GM04504 (cell line): ENCODE measurements around the gene PRDM2.

Experiments
- DNase-seq: peaks from one replicate; pipeline ENCODE4 v3.0.0-alpha.2; 2012; ENCODE audit warnings: low read depth

Gene PRDM2

GRCh38 chr1:13813398-13814012 is 113.5 kb downstream of the PRDM2 start:
- no peak for DNase-seq

- no peak for DNase-seq
Observed at GRCh38 chr1:13814131-13814530, 114.1 kb downstream of the PRDM2 start.

- DNase-seq = no peak
Observed at GRCh38 chr1:13816016-13816760, 116.2 kb downstream of the PRDM2 start.

GRCh38 chr1:13817906-13818305 is 117.9 kb downstream of the PRDM2 start:
- no peak for DNase-seq

- no peak for DNase-seq
Observed at GRCh38 chr1:13818926-13819325, 118.9 kb downstream of the PRDM2 start.

GRCh38 chr1:13819642-13820041 is 119.7 kb downstream of the PRDM2 start:
- DNase-seq = no peak

- DNase-seq = no peak
Observed at GRCh38 chr1:13820055-13820454, 120.1 kb downstream of the PRDM2 start.

GRCh38 chr1:13820456-13820855 is 120.5 kb downstream of the PRDM2 start:
- DNase-seq = no peak

GRCh38 chr1:13823126-13823880 is 123.3 kb downstream of the PRDM2 start:
- DNase-seq = no peak

- no peak for DNase-seq
Observed at GRCh38 chr1:13823936-13824335, 123.9 kb downstream of the PRDM2 start.

GRCh38 chr1:13824626-13825025 is 124.6 kb downstream of the PRDM2 start:
- DNase-seq = no peak

GRCh38 chr1:13825033-13825432 is 125.0 kb downstream of the PRDM2 start:
- DNase-seq = no peak

GRCh38 chr1:13826009-13826408 is 126.0 kb downstream of the PRDM2 start:
- DNase-seq = no peak

GRCh38 chr1:13826591-13826990 is 126.6 kb downstream of the PRDM2 start:
- DNase-seq = no peak

- DNase-seq = no peak
Observed at GRCh38 chr1:13828454-13829151, 128.6 kb downstream of the PRDM2 start.

GRCh38 chr1:13829152-13829769 is 129.3 kb downstream of the PRDM2 start:
- no peak for DNase-seq

- DNase-seq = no peak
Observed at GRCh38 chr1:13830170-13830569, 130.2 kb downstream of the PRDM2 start.

- no peak for DNase-seq
Observed at GRCh38 chr1:13830616-13831280, 130.8 kb downstream of the PRDM2 start.

GRCh38 chr1:13832100-13832499 is 132.1 kb downstream of the PRDM2 start:
- DNase-seq = no peak

- no peak for DNase-seq
Observed at GRCh38 chr1:13832536-13832935, 132.5 kb downstream of the PRDM2 start.

- DNase-seq = no peak
Observed at GRCh38 chr1:13836136-13836535, 136.1 kb downstream of the PRDM2 start.
